ENCODE results near the gene FAM53A. TPM values are rescaled to one million over a fixed set of nuclear protein-coding genes. Genes with fewer than 3 reads are reported as not detected.
A peak's percentile ranks its signal among the peaks of the same experiment; 100 is the strongest.

Gene FAM53A
- total and polyA plus RNA-seq, 2 of the 13 experiments (the other 11 are each of a cell fraction or from before 2014, with no cell fraction given), result 0.48 to 1.1 TPM

DNA sequence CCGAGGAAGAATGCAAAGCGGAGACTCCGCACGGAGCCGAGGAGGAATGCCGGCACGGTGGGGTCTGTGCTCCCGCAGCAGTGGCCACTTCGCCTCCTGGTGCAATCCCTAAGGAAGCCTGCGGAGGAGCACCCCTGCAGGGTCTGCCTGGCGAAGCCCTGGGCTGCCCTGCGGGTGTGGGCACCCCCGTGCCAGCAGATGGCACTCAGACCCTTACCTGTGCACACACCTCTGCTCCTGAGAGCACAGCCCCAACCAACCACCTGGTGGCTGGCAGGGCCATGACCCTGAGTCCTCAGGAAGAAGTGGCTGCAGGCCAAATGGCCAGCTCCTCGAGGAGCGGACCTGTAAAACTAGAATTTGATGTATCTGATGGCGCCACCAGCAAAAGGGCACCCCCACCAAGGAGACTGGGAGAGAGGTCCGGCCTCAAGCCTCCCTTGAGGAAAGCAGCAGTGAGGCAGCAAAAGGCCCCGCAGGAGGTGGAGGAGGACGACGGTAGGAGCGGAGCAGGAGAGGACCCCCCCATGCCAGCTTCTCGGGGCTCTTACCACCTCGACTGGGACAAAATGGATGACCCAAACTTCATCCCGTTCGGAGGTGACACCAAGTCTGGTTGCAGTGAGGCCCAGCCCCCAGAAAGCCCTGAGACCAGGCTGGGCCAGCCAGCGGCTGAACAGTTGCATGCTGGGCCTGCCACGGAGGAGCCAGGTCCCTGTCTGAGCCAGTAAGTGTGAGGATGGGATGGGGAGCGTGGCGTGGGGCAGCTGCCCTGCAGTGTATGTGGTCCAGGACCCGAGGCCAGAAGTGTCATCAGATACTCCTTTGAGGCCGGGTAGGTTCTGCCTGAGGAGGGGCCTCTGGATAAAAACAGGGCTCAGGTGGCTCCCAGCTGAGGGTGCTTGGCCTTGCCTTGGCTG lies 44.2 kb upstream of the FAM53A start:
- in situ Hi-C loops (cut with HindIII; ENCODE audit: extremely low pct_ligation_motif_present, low pct_unique_long_range_greater_than_20kb), result loop anchor here (5.0 kb wide), 1 partner anchor 36 kb away; no protein-coding TSS in a partner anchor

DNA sequence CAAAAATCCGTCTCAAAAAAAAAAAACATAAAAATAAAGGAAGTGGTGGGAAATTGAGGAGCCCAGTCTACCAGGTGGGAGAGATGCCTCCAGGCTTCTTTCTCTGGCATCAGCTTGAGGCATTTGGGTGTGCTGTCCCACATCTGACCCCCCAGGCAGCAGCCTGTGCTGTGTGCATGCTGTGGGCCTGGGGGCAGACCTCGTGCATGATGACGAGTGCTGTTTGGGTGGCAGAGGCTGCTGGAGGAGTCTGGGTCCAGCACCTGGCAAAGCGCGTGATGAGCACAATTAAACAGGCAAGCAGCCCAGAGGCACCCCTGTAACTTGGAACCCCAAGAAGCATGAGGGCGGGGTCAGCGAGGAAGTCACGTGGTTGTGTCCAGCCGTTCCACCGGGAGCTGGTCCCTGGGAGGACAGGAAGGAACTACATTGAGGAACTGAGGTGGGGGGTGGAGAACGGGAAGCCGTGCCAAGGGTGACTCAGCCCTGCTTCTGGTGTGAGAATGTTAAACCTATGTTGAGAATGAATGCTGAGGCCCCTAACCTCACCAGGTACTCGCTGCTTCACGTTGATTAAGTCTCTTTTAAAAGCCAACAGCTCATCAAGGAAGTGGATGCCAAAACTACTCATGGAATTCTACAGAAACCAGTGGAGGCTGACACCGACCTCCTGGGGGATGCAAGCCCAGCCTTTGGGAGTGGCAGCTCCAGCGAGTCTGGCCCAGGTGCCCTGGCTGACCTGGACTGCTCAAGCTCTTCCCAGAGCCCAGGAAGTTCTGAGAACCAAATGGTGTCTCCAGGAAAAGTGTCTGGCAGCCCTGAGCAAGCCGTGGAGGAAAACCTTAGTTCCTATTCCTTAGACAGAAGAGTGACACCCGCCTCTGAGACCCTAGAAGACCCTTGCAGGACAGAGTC lies 43.3 kb upstream of the FAM53A start:
- Histone ChIP-seq H3K79me2 (ENCODE audit: insufficient read depth, low read length) (peaks cover 20% of the 10 kb centered on the region), H3K9ac (ENCODE audit: insufficient read depth, low read depth, low read length) (no peak overlapping the region), H3K4me3 (replicated peaks in 1 of 3; ENCODE audit: insufficient read depth in 1 of 3, low read depth in 2 of 3, low read length in 3 of 3) (no peak overlapping the region), H2AFZ (ENCODE audit: low read length) (no peak overlapping the region), H3K4me1 (ENCODE audit: insufficient read depth, low read length) (peaks cover 28% of the 10 kb centered on the region), H3K27ac (ENCODE audit: extremely low read length, insufficient read depth, low read length) (no peak overlapping the region), H3K4me2 (ENCODE audit: low read depth, low read length) (no peak overlapping the region), H4K20me1 (ENCODE audit: insufficient read depth, low read length) (peaks cover 3% of the 10 kb centered on the region; the same call in 1 of the 2 replicates), H3K9me3 (ENCODE audit: low read length) (no peaks in the 10 kb centered on the region), H3K36me3 (replicated peaks in 1 of 2; ENCODE audit: control insufficient read depth in 1 of 2, insufficient read depth in 2 of 2, low read length in 2 of 2) (peaks cover 23 to 67% of the 10 kb centered on the region in 2 experiments; a peak in 4 of 5 replicates), H3K27me3 (ENCODE audit: control insufficient read depth in 1 of 2, insufficient read depth in 2 of 2, low read length in 2 of 2) (no peaks in the 10 kb centered on the region)
- POLR2A ChIA-PET, result interaction anchor here (1.0 kb wide), 1 partner anchor 15 kb away, joined by 4 read pairs; the partner anchor contains the start of gene SLBP
- no TSS peak for BruUV-seq (replicated peaks)
- DNase-seq (ENCODE audit: low spot score) (no peak), ATAC-seq (no peak), FAIRE-seq (no peak)
- intact Hi-C loops (cut with micrococcal nuclease; ENCODE audit: unreplicated experiment) (no loop called here), in situ Hi-C loops (cut with HindIII; ENCODE audit: extremely low pct_ligation_motif_present, low pct_unique_long_range_greater_than_20kb) (loop anchor here (5.0 kb wide), 1 partner anchor 35 kb away; no protein-coding TSS in a partner anchor)
- 96% methylated on average over 16 of the region's 18 CpGs for WGBS (ENCODE audit: low lambda C conversion rate)
- CTCF ChIA-PET (ENCODE audit: low intra/inter-chr PET ratio, low total read pairs), result interaction anchor here (1.5 to 2.0 kb wide), 2 partner anchors 32 to 34 kb away, joined by 6 to 40 read pairs; no protein-coding TSS in a partner anchor
- TF ChIP-seq, protein P1, sequence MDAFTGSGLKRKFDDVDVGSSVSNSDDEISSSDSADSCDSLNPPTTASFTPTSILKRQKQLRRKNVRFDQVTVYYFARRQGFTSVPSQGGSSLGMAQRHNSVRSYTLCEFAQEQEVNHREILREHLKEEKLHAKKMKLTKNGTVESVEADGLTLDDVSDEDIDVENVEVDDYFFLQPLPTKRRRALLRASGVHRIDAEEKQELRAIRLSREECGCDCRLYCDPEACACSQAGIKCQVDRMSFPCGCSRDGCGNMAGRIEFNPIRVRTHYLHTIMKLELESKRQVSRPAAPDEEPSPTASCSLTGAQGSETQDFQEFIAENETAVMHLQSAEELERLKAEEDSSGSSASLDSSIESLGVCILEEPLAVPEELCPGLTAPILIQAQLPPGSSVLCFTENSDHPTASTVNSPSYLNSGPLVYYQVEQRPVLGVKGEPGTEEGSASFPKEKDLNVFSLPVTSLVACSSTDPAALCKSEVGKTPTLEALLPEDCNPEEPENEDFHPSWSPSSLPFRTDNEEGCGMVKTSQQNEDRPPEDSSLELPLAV (CRISPR knock-in tag; conservative IDR thresholded peaks at IDR 0.05; ENCODE audit: low read depth), result no peak
- TF ChIP-seq, protein P2, sequence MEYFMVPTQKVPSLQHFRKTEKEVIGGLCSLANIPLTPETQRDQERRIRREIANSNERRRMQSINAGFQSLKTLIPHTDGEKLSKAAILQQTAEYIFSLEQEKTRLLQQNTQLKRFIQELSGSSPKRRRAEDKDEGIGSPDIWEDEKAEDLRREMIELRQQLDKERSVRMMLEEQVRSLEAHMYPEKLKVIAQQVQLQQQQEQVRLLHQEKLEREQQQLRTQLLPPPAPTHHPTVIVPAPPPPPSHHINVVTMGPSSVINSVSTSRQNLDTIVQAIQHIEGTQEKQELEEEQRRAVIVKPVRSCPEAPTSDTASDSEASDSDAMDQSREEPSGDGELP (IDR thresholded peaks at IDR 0.05; ENCODE audit: borderline replicate concordance, low read depth), result no peak
- no peak for TF ChIP-seq YEATS2 (CRISPR knock-in tag; IDR thresholded peaks at IDR 0.05; ENCODE audit: borderline replicate concordance)

More for the DNA sequence above, 44.2 kb upstream of the FAM53A start:
- intact Hi-C loops (cut with micrococcal nuclease; ENCODE audit: unreplicated experiment), result no loop called here
- ATAC-seq (no peak), FAIRE-seq (no peak), DNase-seq (ENCODE audit: low spot score) (no peak)
- ChIA-PET POLR2A (no interaction called here), CTCF (ENCODE audit: low intra/inter-chr PET ratio, low total read pairs) (interaction anchor here (2.0 kb wide), 1 partner anchor 82 kb away, joined by 8 read pairs; no protein-coding TSS in a partner anchor)
- Histone ChIP-seq H3K4me3 (replicated peaks in 1 of 3; ENCODE audit: insufficient read depth in 1 of 3, low read depth in 2 of 3, low read length in 3 of 3) (no peak overlapping the region), H3K9me3 (ENCODE audit: low read length) (no peaks in the 10 kb centered on the region), H3K27ac (ENCODE audit: extremely low read length, insufficient read depth, low read length) (no peak overlapping the region), H3K4me2 (ENCODE audit: low read depth, low read length) (no peak overlapping the region), H3K4me1 (ENCODE audit: insufficient read depth, low read length) (peaks cover 19% of the 10 kb centered on the region), H4K20me1 (ENCODE audit: insufficient read depth, low read length) (peaks cover 3% of the 10 kb centered on the region; the same call in 1 of the 2 replicates), H3K27me3 (ENCODE audit: control insufficient read depth in 1 of 2, insufficient read depth in 2 of 2, low read length in 2 of 2) (no peaks in the 10 kb centered on the region), H3K9ac (ENCODE audit: insufficient read depth, low read depth, low read length) (no peak overlapping the region), H2AFZ (ENCODE audit: low read length) (no peak overlapping the region), H3K36me3 (replicated peaks in 1 of 2; ENCODE audit: control insufficient read depth in 1 of 2, insufficient read depth in 2 of 2, low read length in 2 of 2) (peaks cover 27 to 73% of the 10 kb centered on the region in 2 experiments; a peak in 4 of 5 replicates), H3K79me2 (ENCODE audit: insufficient read depth, low read length) (peaks cover 11% of the 10 kb centered on the region)
- 98% methylated on average over 22 of the region's 31 CpGs for WGBS (ENCODE audit: low lambda C conversion rate)
- no TSS peak for BruUV-seq (replicated peaks)
- TF ChIP-seq HNRNPL (IDR thresholded peaks at IDR 0.05; ENCODE audit: low read depth, low read length), result 0 out of 2 replicates have a peak, but pooled peaks have one; percentile 62
- TF ChIP-seq AGO2 (optimal IDR thresholded peaks at IDR 0.05; ENCODE audit: low read depth, low read length), result peak; percentile 42
- no peak for TF ChIP-seq HNF4A (CRISPR knock-in tag; IDR thresholded peaks at IDR 0.05)

Measured in HepG2 (cell line).